ENCODE results near the gene TSC22D2.

- TF ChIP-seq POLR2AphosphoS5 (IDR thresholded peaks at IDR 0.05): no peak
- TF ChIP-seq, protein P1, sequence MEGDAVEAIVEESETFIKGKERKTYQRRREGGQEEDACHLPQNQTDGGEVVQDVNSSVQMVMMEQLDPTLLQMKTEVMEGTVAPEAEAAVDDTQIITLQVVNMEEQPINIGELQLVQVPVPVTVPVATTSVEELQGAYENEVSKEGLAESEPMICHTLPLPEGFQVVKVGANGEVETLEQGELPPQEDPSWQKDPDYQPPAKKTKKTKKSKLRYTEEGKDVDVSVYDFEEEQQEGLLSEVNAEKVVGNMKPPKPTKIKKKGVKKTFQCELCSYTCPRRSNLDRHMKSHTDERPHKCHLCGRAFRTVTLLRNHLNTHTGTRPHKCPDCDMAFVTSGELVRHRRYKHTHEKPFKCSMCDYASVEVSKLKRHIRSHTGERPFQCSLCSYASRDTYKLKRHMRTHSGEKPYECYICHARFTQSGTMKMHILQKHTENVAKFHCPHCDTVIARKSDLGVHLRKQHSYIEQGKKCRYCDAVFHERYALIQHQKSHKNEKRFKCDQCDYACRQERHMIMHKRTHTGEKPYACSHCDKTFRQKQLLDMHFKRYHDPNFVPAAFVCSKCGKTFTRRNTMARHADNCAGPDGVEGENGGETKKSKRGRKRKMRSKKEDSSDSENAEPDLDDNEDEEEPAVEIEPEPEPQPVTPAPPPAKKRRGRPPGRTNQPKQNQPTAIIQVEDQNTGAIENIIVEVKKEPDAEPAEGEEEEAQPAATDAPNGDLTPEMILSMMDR (IDR thresholded peaks at IDR 0.05): no peak
These were observed 18.2 kb downstream of the TSC22D2 start for GRCh38 chr3:150426292-150426691.

Data from stomach (tissue), 4 donors.